GM23338 (cell line): Measurements from ENCODE around the gene USH2A.

Source experiments
- EZH2phosphoT487 ChIP-seq: fragments of 200-600 bp; sonication (generic); IDR thresholded peaks from one replicate; pipeline ENCODE4 v1.8.1; 2018; ENCODE audit warnings: antibody characterized with exemption; ENCODE audit not compliant: unreplicated experiment
- TF ChIP-seq, protein P1 (sequence below), 2 experiments: fragments of 200-600 bp in 1 of 2; sonication (generic) in 1 of 2; conservative IDR thresholded peaks; 2 replicates each; pipeline versions ENCODE4 v1.5.1 to v1.6.1; 2016 to 2017; ENCODE audit warnings: antibody characterized with exemption in 2 of 2, low read depth in 2 of 2, mild to moderate bottlenecking in 2 of 2, moderate library complexity in 1 of 2

DNA sequence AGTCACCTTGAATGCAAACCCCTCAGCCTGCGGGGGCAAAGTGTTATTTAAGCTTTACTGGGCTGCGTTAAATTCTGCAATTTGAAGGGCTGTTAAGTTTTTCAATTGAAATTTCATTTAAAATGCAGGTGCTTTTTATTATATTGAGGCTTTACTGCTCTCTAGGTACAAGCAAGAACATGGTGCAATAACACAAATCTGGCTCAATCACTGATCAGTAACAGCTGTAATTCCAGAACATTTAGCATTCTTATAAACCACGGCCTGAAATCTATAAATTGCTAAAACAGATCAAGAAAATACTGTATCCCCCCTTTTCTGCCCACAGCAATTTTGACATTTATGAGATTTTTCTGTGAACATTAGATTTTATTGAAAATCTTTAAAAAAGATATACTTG, 533.4 kb downstream of the USH2A start:
- TF ChIP-seq, protein P1, sequence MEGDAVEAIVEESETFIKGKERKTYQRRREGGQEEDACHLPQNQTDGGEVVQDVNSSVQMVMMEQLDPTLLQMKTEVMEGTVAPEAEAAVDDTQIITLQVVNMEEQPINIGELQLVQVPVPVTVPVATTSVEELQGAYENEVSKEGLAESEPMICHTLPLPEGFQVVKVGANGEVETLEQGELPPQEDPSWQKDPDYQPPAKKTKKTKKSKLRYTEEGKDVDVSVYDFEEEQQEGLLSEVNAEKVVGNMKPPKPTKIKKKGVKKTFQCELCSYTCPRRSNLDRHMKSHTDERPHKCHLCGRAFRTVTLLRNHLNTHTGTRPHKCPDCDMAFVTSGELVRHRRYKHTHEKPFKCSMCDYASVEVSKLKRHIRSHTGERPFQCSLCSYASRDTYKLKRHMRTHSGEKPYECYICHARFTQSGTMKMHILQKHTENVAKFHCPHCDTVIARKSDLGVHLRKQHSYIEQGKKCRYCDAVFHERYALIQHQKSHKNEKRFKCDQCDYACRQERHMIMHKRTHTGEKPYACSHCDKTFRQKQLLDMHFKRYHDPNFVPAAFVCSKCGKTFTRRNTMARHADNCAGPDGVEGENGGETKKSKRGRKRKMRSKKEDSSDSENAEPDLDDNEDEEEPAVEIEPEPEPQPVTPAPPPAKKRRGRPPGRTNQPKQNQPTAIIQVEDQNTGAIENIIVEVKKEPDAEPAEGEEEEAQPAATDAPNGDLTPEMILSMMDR (conservative IDR thresholded peaks at IDR 0.05; ENCODE audit: low read depth in 2 of 2) = no peak
- TF ChIP-seq EZH2phosphoT487 = no peak
